ENCODE data around the gene TANGO2.

DNA sequence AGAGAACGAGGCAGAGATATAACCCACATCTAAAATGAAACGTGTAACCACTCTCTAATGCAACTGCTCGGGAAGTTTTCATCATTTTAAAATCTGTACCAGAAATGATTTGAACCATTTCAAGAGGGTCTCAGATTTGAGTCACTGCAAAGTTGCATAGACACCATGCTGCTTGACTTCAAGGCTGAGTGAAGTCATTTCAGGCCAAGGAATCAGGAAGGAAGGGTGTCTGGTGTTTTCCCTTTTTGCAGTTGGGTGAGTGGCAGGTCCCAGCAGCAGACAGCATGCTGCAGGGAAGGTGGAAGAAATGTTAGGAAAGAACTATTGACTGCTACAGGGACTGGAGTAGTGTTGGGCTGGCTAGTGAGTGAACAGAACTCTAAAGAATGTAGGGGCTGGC lies 16.5 kb downstream of the TANGO2 start:
- TF ChIP-seq, protein P1, sequence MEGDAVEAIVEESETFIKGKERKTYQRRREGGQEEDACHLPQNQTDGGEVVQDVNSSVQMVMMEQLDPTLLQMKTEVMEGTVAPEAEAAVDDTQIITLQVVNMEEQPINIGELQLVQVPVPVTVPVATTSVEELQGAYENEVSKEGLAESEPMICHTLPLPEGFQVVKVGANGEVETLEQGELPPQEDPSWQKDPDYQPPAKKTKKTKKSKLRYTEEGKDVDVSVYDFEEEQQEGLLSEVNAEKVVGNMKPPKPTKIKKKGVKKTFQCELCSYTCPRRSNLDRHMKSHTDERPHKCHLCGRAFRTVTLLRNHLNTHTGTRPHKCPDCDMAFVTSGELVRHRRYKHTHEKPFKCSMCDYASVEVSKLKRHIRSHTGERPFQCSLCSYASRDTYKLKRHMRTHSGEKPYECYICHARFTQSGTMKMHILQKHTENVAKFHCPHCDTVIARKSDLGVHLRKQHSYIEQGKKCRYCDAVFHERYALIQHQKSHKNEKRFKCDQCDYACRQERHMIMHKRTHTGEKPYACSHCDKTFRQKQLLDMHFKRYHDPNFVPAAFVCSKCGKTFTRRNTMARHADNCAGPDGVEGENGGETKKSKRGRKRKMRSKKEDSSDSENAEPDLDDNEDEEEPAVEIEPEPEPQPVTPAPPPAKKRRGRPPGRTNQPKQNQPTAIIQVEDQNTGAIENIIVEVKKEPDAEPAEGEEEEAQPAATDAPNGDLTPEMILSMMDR (IDR thresholded peaks at IDR 0.05) = no peak
- no peak for TF ChIP-seq POLR2A (IDR thresholded peaks at IDR 0.05)

All from body of pancreas (tissue), 4 donors.